ENCODE data around the gene ADAM22.
A peak's percentile ranks its signal among the peaks of the same experiment; 100 is the strongest.

Gene ADAM22

GRCh38 chr7:88165697-88166096, 231.6 kb downstream of the ADAM22 start:
- no peak for DNase-seq (ENCODE audit: low spot score)

GRCh38 chr7:88167223-88167622, 233.2 kb downstream of the ADAM22 start:
- DNase-seq (ENCODE audit: low spot score) = peak; percentile 86

GRCh38 chr7:88167721-88168120, 233.7 kb downstream of the ADAM22 start:
- DNase-seq (ENCODE audit: low spot score) = no peak

GRCh38 chr7:88169717-88170320, 235.8 kb downstream of the ADAM22 start:
- DNase-seq (ENCODE audit: low spot score) = peak; percentile 25

GRCh38 chr7:88172842-88173241, 238.8 kb downstream of the ADAM22 start:
- DNase-seq (ENCODE audit: low spot score) = no peak

GRCh38 chr7:88176190-88176589, 242.1 kb downstream of the ADAM22 start:
- no peak for DNase-seq (ENCODE audit: low spot score)

- DNase-seq (ENCODE audit: low spot score) = no peak
Measured at GRCh38 chr7:88183051-88183450, 249.0 kb downstream of the ADAM22 start.

GRCh38 chr7:88184848-88185304, 250.8 kb downstream of the ADAM22 start:
- no peak for DNase-seq (ENCODE audit: low spot score)

GRCh38 chr7:88185650-88186049, 251.6 kb downstream of the ADAM22 start:
- DNase-seq (ENCODE audit: low spot score) = no peak

- DNase-seq (ENCODE audit: low spot score) = no peak
Measured at GRCh38 chr7:88191911-88192310, 257.9 kb downstream of the ADAM22 start.

- no peak for DNase-seq (ENCODE audit: low spot score)
Measured at GRCh38 chr7:88200261-88200660, 266.2 kb downstream of the ADAM22 start.

- peak; percentile 13 for DNase-seq (ENCODE audit: low spot score)
Measured at GRCh38 chr7:88200789-88201188, 266.7 kb downstream of the ADAM22 start.

- no peak for DNase-seq (ENCODE audit: low spot score)
Measured at GRCh38 chr7:88201305-88201704, 267.3 kb downstream of the ADAM22 start.

GRCh38 chr7:88202278-88202677, 268.2 kb downstream of the ADAM22 start:
- DNase-seq (ENCODE audit: low spot score) = no peak

- no peak for DNase-seq (ENCODE audit: low spot score)
Measured at GRCh38 chr7:88202799-88203198, 268.7 kb downstream of the ADAM22 start.

- DNase-seq (ENCODE audit: low spot score) = no peak
Measured at GRCh38 chr7:88203401-88203800, 269.4 kb downstream of the ADAM22 start.

GRCh38 chr7:88204525-88205110, 270.6 kb downstream of the ADAM22 start:
- DNase-seq (ENCODE audit: low spot score) = no peak

- no peak for DNase-seq (ENCODE audit: low spot score)
Measured at GRCh38 chr7:88205179-88205578, 271.1 kb downstream of the ADAM22 start.

GRCh38 chr7:88206254-88206653, 272.2 kb downstream of the ADAM22 start:
- DNase-seq (ENCODE audit: low spot score) = no peak

- DNase-seq (ENCODE audit: low spot score) = no peak
Measured at GRCh38 chr7:88208521-88208920, 274.5 kb downstream of the ADAM22 start.

GRCh38 chr7:88212918-88213317, 278.9 kb downstream of the ADAM22 start:
- DNase-seq (ENCODE audit: low spot score) = no peak

GRCh38 chr7:88214456-88214855, 280.4 kb downstream of the ADAM22 start:
- no peak for DNase-seq (ENCODE audit: low spot score)

GRCh38 chr7:88215295-88215694, 281.2 kb downstream of the ADAM22 start:
- no peak for DNase-seq (ENCODE audit: low spot score)

GRCh38 chr7:88216276-88216675, 282.2 kb downstream of the ADAM22 start:
- DNase-seq (ENCODE audit: low spot score) = no peak
